Keratinocyte (primary cell): ENCODE results near the gene URGCP.

Source experiments
- EZH2 ChIP-seq: IDR thresholded peaks from one replicate; pipeline ENCODE4 v1.6.1; 2012; ENCODE audit warnings: inconsistent platforms, mild to moderate bottlenecking, low read length, moderate library complexity
- TF ChIP-seq, protein P1 (sequence below), 3 experiments: IDR thresholded peaks in 1 of 3; conservative IDR thresholded peaks in 1 of 3; optimal IDR thresholded peaks in 1 of 3; 2 replicates in 2 of 3; 3 replicates in 1 of 3; pipeline versions ENCODE3 to v1.5.1; 2011; ENCODE audit warnings: low read length in 3 of 3, mild to moderate bottlenecking in 3 of 3, moderate library complexity in 2 of 3, control low read depth in 1 of 3, inconsistent platforms in 1 of 3; ENCODE audit not compliant: insufficient read depth in 2 of 3; ENCODE audit errors: extremely low read depth in 1 of 3

DNA sequence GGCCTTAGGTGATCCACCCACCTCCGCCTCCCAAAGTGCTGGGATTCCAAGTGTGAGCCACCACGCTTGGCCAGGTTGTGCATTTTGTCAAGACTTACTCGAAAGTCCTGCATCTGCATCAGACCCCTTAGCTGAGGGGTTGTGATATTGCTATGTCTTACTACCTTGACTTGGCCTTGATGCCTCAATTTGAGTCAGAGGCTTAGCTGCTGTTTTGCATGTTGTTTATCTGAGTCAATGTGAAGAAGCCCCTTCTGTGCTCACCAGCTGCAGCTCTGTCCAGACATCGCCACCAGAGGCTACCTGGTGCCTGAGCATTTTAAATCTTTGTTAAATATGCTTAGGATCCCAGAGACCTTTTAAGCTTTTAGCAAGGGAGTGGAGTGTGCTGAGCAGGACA lies 37.9 kb upstream of the URGCP start:
- TF ChIP-seq, protein P1, sequence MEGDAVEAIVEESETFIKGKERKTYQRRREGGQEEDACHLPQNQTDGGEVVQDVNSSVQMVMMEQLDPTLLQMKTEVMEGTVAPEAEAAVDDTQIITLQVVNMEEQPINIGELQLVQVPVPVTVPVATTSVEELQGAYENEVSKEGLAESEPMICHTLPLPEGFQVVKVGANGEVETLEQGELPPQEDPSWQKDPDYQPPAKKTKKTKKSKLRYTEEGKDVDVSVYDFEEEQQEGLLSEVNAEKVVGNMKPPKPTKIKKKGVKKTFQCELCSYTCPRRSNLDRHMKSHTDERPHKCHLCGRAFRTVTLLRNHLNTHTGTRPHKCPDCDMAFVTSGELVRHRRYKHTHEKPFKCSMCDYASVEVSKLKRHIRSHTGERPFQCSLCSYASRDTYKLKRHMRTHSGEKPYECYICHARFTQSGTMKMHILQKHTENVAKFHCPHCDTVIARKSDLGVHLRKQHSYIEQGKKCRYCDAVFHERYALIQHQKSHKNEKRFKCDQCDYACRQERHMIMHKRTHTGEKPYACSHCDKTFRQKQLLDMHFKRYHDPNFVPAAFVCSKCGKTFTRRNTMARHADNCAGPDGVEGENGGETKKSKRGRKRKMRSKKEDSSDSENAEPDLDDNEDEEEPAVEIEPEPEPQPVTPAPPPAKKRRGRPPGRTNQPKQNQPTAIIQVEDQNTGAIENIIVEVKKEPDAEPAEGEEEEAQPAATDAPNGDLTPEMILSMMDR (optimal IDR thresholded peaks at IDR 0.05 in 1 of 3, IDR thresholded peaks at IDR 0.05 in 1 of 3, conservative IDR thresholded peaks at IDR 0.05 in 1 of 3; ENCODE audit: extremely low read depth in 1 of 3, insufficient read depth in 2 of 3, low read length in 3 of 3), result no peak
- TF ChIP-seq EZH2, result no peak
